HG03108 (cell line): ENCODE measurements around the gene TBC1D14.
"Not testable (repeated sequence)": the region's sequence is repeated elsewhere in the genome, so short reads cannot be mapped to it uniquely, and the experiment has no call there.

Experiments
- ATAC-seq: cut with Tn5 transposase; IDR thresholded peaks from one replicate; pipeline ENCODE4 v1.9.1; 2021; ENCODE audit warnings: moderate library complexity; ENCODE audit not compliant: unreplicated experiment

TBC1D14 gene

DNA sequence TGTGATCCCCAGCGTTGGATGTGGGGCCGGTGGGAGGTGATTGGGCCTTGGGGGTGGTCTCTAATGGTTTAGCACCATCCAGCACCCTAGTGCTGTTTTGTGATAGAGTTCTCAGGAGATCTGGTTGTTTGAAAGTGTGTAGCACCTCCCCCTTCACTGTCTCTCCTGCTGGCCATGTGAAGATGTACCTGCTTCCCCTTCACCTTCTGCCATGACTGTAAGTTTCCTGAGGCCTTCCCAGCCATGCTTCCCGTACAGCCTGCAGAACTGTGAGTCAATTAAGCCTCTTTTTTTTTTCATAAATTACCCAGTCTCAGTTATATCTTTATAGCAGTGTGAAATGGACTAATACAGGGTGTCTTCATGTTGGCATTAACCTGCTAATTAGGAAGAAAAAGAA is 19.3 kb upstream of the TBC1D14 start:
- ATAC-seq, result no peak

DNA sequence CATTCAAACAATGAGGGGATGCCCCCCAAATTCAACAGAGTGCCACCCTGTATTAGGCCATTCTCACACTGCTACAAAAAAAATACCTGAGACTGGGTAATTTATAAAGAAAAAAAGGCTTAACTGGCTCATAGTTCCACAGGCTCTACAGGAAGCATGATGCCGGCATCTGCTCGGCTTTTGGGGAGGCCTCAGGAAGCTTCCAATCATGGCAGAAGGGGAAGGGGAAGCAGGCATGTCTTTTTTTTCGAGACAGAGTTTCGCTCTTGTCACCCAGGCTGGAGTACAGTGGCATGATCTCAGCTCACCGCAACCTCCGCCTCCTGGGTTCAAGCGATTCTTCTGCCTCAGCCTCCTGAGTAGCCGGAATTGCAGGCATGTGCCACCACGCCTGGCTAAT is 18.7 kb upstream of the TBC1D14 start:
- ATAC-seq, result not testable (repeated sequence)

DNA sequence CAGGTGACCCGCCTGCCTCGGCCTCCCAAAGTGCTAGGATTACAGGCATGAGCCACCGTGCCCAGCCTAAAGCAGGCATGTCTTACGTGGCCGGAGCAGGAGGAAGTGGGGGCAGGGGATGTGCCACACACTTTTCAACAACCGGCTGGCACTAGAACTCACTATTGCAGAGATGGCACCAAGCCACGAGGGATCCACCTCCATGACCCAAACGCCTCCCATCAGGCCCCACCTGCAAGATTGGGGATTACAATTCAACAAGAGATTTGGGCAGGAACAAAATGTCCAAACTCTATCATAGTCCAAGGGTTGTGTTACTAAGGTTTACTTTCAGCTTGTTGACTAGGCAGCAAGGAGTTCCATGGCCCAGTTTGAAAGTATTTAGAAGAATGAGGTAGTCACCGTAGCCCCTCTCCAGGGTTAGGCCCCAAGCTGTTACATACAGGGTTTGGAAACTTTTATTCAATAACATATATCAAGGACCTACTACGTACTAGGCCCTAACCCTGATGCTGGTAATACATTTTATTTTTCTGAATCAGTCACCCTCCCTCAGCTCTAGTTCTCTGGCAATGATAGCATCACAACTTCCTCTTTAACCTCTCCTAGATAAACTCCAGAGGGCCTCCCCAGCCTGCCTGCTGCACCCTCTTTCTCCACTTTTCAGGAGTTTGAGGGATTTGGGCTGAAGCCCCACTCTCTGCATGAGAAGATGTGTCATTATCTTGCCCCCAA is 18.0 kb upstream of the TBC1D14 start:
- ATAC-seq, result no peak

DNA sequence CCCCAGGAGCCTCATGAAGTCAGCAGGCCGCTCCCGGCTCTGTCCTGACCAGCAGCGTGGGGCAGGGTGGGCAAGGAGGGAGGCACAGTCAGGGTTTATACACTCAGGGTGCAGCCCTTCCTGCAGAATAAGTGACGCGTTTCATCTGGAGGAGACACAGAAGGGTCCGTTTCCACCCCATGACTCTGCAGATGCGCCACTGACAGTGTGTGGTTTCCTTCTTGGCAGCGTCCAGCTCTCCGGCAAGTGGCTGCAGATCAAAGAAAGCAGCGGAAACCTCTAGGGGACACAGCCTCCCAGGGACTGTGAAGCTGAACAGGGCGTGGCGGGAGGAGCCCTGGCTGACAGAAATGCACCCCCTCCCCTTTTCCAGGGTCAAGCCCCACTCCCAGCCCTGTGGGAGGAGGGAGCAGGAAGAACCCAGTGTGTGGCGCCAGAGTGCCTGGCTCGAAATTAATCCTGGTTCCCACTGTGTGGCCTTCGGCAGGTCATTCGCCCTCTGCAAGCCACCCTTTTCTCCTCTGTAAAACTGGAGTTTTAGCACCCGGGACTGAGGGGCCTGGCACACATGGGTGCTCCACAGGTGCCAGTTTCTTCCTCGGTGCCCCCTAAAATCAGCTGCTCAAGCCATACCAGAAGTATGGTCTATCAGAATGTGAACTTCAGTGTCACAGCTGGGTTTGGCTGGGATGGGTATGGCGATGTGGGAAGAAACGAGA is 17.3 kb upstream of the TBC1D14 start:
- ATAC-seq, result no peak

DNA sequence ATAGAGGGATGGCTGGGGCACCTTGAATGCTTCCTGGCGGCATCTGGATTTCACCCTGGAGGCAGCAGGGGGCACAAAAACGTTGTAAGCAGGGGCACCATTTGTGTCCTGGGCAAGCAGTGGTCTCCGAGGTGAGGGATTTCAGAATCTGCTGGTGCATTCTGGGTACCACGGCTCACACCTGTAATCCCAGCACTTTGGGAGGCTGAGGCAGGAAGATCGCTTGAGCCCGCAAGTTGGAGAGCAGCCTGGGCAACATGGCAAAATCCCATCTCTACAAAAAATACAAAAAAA is 16.8 kb upstream of the TBC1D14 start:
- no peak for ATAC-seq

DNA sequence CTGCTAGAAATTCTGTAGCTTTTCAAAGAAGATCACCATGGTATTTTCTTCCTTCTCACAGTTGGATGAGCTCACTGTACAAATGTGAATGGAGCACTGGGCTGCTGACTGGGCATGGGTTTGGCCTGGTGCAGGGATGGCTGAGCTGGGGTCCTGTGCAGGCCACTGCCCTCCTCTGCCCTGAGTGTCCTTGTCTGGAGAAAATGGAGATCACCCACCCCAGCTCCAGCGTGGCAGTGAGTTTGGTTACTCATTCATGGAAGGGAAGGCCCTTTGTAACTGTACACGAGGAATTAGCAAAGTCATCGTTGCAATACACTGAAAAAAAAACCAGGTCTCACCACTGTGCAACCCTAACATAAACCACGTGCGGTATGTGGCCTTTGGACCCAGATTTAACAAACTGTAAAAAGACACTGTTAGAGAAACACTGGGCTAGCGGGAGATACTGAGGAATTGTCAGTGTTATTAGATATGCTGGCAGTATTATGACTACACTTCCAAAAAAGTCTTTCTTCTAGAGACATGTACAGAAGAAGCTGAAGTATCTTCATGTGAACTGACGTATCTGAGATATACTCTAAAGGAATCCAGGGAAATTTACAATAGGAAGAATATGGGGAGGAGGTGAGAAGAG is 16.1 kb upstream of the TBC1D14 start:
- no peak for ATAC-seq

DNA sequence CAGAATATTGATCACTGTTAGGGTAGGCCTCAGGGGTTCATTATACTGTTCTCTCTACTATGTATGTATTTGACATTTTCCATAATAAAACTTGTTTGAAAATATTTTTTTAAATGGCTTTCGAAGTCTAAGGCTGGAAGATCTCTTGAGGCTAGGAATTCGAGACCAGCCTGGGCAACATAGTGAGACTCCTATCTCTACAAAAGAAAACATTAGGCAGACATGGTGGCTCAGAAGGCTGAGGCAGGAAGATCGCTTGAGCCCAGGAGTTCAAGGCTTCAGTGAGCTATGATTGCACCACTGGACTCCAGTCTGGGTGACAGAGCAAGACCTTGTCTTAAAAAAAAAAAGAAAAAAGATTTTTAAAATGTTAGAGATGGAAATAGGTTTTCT is 15.5 kb upstream of the TBC1D14 start:
- no peak for ATAC-seq

- no peak for ATAC-seq
Observed at GRCh38 chr4:6894528-6895498, 14.8 kb upstream of the TBC1D14 start.

DNA sequence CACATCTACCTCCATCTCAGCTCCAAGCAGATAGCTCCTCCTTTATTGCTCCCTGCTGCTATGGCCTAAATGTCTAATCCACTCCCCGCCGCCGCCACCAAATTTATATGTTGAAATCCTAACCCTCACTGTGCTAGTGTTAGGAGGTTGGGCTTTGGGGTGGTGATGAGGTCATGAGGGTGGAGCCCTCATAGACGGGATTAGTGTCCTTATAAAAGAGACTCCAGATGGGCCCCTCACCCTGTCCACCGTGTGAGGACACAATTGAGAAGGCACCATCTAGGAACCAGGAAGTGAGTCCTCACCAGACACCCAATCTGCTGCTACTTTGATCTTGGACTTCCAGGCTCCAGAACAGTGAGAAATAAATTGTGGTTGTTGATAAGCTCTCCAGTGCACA is 13.6 kb upstream of the TBC1D14 start:
- no peak for ATAC-seq

- no peak for ATAC-seq
Observed at GRCh38 chr4:6898763-6899162, 10.9 kb upstream of the TBC1D14 start.

DNA sequence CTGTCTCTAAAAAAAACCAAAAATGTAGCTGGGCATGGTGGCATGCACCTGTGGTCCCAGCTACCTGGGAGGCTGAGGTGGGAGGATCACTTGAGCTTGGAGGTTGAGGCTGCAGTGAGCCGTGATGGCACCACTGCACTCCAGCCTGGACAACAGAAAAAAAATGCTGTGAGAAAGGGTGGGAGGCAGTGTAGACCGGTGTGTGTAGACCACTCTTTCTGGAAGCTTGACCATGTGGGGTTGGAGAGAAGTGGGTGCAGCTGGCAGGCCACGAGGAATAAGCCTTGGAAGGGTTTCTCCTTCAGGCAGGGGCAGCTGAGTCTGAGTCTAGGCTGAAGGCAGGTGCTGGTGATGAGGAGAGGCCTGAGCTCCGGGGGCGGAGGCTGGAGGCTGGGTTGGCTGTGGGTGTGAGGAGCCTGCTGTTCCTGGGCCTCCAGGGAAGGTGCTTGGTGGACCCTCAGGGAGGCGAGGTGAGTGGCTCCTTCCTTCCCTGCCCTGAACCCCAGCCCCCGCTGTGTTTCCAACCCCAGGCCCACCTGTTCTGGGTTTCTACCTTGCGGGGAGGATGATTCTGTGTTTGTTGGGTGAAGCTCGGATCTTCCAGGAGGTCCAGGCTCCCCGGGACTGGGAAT is 9.3 kb upstream of the TBC1D14 start:
- ATAC-seq, result no peak

GRCh38 chr4:6900956-6901355 is 8.7 kb upstream of the TBC1D14 start:
- no peak for ATAC-seq

GRCh38 chr4:6901669-6902317 is 7.8 kb upstream of the TBC1D14 start:
- no peak for ATAC-seq

DNA sequence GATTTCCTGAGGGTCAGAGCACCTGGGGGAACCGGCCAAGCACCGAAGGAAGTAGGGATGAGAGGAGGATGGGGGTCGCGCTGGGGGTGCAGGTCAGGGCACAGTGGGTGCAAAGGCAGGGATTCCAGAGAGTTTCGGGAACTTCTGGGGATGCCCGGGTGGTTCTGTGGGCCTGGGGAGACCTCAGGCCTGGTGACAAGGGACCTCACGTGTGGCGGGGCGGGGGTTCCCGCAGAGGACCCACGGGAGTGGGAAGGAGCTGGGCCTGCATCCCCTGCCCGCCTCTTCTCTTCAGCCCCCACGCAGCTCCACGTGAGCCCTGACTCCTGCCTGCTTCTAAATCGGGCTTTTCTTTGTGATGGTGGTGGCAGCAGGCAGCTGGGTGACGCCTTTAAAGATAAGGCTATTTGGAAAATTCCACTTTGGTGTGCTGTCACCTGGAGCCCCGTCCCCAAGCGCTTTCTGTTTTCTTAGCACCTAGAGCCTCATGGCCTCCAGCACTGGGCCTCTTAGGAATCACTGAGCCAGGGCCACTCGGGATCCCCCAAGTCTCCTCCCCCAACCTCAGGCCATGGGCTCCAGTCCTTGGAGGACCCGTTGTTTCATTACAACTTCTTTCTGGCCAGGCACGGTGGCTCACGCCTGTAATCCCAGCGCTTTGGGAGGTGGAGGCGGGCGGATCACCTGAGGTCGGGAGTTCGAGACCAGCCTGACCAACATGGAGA is 7.1 kb upstream of the TBC1D14 start:
- no peak for ATAC-seq

GRCh38 chr4:6905516-6906445 is 3.8 kb upstream of the TBC1D14 start:
- ATAC-seq, result no peak

DNA sequence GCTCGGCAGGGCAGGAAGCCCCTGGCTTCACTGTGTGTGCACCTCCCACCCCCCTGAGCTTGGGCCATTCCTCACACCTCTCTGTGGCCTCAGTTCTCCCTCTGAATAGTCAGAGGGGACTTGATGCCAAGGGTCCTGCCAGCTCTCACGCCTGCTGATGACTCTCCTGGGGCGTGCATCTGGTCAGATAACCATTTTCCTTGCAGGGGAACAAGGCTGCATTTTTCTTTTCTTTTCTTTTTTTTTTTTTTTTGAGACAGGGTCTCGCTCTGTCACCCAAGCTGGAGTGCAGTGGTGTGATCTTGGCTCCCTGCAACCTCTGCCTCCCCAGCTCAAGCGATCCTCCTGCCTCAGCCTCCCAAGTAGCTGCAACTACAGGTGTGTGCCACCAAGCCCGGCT is 3.1 kb upstream of the TBC1D14 start:
- not testable (repeated sequence) for ATAC-seq

DNA sequence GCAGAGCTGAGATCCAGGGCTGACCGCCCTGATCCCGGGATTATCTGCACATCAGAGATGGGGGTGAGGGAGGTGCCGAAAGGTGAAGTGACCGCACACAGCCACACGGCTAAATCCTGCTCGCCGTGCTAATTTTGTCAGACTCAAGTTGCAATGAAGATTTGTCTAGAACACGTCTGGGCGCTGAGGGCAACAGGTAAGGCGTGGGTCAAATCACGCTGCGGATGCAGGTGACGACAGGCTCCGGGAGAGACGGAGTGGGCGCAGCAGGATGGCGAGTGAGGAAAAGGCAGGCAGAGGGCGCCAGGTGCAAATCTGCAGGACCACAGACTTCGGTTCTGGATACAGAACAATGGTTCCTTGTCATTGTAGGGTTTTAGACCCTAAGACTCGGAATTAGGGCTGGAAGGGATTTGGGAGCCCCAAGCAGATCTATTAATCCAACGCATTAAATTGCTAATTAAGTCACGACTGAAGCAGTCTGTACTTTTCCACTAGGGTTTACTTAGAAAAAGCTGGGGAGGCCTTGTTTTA is 1.9 kb upstream of the TBC1D14 start:
- ATAC-seq, result no peak

GRCh38 chr4:6908432-6909112 is 1.1 kb upstream of the TBC1D14 start:
- ATAC-seq, result no peak
